ENCODE results near the gene F2RL2. TPM values are rescaled to one million over a fixed set of nuclear protein-coding genes. Genes with fewer than 3 reads are reported as not detected.

The F2RL2 gene, protein sequence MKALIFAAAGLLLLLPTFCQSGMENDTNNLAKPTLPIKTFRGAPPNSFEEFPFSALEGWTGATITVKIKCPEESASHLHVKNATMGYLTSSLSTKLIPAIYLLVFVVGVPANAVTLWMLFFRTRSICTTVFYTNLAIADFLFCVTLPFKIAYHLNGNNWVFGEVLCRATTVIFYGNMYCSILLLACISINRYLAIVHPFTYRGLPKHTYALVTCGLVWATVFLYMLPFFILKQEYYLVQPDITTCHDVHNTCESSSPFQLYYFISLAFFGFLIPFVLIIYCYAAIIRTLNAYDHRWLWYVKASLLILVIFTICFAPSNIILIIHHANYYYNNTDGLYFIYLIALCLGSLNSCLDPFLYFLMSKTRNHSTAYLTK
- total RNA-seq, result 0.56 and 4.5 TPM in 2 replicates

GRCh38 chr5:76622973-76623596, at the start of gene F2RL2:
TSS of gene F2RL2 (minus strand) at chr5:76623403. CDS start at chr5:76623230, 173 bp downstream.

Other genes with a start within 250 kb of the F2RL2 start
- gene IQGAP2, start 220.1 kb downstream of the F2RL2 start, total RNA-seq, result 0.26 and 1.4 TPM in 2 replicates
- 111 and 137 TPM in 2 replicates for gene F2R, start 92.7 kb upstream of the F2RL2 start, total RNA-seq
- 13.0 and 125 TPM in 2 replicates for gene F2RL1, start 195.6 kb upstream of the F2RL2 start, total RNA-seq
- not detected in 2 replicates for gene S100Z, start 226.6 kb upstream of the F2RL2 start, total RNA-seq